ENCODE results near the gene CAMK1. TPM values are rescaled to one million over a fixed set of nuclear protein-coding genes. Genes with fewer than 3 reads are reported as not detected.

CAMK1 gene
- total RNA-seq, 2 experiments from 2014 or later, result 31.7 to 57.7 TPM

DNA sequence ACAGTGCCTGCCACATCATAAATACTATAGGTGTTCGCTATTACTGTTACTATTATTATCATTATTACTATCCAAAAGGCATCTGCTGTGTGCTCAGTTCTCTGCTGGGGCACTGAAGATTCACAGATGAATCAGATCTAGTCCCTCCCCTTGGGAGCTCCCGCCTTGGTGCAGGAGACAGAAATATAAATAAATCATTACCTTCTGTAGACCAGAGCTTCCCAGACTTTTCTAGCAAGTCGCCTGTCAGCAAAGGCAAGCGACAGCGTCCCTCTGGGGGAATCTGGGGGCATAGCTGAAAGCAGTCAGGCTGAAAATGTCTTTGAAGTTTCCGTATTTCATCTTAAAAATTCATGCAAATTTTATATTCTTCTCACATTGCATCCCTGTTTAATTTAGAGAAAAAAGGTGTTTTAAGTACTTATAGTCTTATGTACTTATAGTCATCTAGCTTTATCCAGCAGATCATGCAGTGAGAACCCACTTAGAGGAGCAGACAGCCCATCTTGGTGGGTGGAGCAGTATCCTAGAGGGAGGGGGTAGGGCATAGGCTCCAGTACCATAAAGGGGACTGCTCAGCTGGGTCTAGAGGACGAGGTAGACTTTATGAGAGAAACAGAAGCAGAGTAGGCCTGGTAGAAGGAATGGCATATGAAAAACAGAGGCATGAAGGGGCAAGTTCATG lies 48.6 kb downstream of the CAMK1 start:
- DNase-seq (no peak), ATAC-seq (no peak)
- CTCF ChIA-PET, result interaction anchor here (1.0 to 1.2 kb wide), 4 partner anchors 13 to 368 kb away, joined by 3 read pairs; no protein-coding TSS in a partner anchor
- Mint-ChIP-seq H3K27me3 (no peaks in the 10 kb centered on the region), H3K4me3 (no peak overlapping the region), H3K27ac (no peak overlapping the region), H3K36me3 (no peaks in the 10 kb centered on the region), H3K9me3 (ENCODE audit: low read depth) (no peaks in the 10 kb centered on the region), H3K4me1 (peaks cover 6% of the 10 kb centered on the region)

DNA sequence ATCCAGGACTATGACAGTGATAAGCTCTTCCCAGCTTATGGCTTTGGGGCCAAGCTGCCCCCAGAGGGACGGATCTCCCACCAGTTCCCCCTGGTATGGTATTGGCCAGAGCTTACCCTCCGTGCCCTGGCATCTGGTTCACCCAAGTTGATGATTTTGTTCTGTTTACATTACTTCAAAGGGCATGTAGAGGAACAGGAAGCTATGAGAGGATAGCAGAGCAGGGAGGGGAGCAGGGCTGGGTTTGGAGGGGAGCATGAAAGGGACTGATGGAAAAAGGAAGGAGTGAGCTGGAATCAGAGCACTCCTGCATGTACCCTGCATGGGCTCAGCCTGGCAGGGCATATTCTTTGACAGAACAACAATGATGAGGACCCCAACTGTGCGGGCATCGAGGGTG lies 51.6 kb downstream of the CAMK1 start:
- Mint-ChIP-seq H3K4me3 (no peak overlapping the region), H3K4me1 (peaks cover 4% of the 10 kb centered on the region), H3K36me3 (no peaks in the 10 kb centered on the region), H3K27ac (no peak overlapping the region), H3K9me3 (ENCODE audit: low read depth) (no peaks in the 10 kb centered on the region), H3K27me3 (no peaks in the 10 kb centered on the region)
- DNase-seq (no peak), ATAC-seq (no peak)
- CTCF ChIA-PET, result interaction anchor here (1.8 kb wide), 1 partner anchor 9 kb away, joined by 10 read pairs; no protein-coding TSS in a partner anchor

DNA sequence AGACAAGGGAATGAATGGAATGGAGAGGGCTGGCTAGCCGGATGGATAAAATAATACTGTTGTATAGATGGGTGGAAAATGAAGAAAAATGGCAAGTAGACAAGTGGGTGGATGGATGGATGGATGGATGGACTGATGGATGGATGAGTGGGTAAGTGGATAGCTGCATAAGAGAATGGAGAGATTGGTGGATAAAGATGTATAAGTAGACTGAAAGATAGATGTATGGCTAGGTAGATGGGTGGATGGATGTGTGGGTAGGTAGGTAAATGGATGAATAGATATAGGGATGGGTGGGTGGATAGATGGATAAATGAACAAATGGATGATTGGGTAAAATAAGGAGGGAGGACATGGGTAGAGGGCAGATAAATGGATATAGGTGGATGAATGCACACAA lies 52.2 kb downstream of the CAMK1 start:
- Mint-ChIP-seq H3K27me3 (no peaks in the 10 kb centered on the region), H3K4me3 (no peak overlapping the region), H3K9me3 (ENCODE audit: low read depth) (no peaks in the 10 kb centered on the region), H3K4me1 (no peaks in the 10 kb centered on the region), H3K27ac (no peak overlapping the region), H3K36me3 (no peaks in the 10 kb centered on the region)
- DNase-seq (no peak), ATAC-seq (no peak)
- CTCF ChIA-PET, result interaction anchor here (1.8 kb wide), 1 partner anchor 9 kb away, joined by 10 read pairs; no protein-coding TSS in a partner anchor

DNA sequence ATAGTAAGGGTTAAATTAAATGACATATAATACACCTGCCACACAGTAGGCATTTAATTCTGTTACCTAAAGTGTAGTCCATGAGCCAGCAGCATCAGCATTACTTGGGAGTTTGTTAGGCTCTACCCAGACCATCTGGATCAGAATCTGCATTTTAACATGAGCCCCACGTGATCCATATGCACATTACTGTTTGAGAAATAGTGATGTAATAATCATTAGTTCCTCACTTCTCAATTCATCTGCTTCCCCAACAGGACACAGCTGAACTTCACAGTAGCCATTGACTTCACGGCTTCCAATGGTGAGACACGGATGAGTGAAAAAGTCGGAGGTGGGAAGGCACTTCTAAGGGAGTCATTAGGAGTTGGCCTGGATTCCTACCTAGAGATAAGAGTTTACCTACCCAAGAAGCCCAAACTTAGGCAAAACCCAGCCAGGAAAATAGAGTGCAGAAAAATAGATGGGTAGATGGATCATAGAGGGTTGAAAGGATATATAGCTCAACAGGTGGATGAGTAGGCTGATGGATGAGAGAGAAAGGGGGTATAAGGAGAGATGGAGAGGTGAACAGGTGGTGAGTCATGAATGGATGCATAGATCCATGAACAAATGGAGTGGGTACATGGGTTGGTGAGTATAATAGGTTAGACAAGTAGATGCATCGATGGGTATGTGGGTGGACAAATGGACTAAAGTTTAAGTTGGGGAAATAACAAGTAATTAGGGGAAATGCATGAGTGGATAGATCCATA lies 52.8 kb downstream of the CAMK1 start:
- ATAC-seq (no peak), DNase-seq (no peak)
- Mint-ChIP-seq H3K4me1 (no peaks in the 10 kb centered on the region), H3K4me3 (no peak overlapping the region), H3K27me3 (no peaks in the 10 kb centered on the region), H3K36me3 (no peaks in the 10 kb centered on the region), H3K9me3 (ENCODE audit: low read depth) (no peaks in the 10 kb centered on the region), H3K27ac (no peak overlapping the region)
- CTCF ChIA-PET, result interaction anchor here (1.8 kb wide), 1 partner anchor 10 kb away, joined by 10 read pairs; no protein-coding TSS in a partner anchor

DNA sequence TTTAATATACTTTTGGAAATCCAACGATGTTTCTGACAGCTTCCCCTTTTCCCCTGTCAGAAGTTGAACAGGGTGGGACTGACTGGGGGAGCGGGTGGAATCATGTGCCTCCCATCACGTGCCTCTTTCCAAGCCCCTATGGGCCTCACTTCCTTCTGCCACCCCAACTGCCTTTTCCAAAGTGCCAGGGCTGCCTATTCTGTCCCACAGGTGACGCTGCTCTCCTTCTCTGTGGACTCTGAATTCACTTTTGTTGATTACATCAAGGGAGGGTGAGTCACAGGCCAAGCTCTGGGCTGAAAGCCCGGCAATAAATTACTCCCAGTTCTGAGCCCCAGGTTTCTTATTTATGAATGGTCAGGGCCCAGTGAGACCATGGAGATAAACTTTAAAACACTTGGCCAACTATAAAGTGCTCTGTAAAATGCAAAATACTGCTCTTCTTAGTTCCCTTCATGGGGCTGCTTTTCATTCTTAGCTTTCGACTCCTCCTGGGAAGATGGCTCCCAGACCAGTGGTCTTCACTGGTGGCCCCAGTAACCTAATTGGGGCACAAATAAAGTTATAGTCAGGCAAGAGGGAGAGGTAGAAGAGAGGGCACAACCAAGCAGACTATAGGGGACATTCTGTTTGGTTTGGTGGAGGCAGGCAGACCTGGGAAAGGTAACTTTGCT lies 53.8 kb downstream of the CAMK1 start:
- Mint-ChIP-seq H3K4me1 (no peaks in the 10 kb centered on the region), H3K36me3 (no peaks in the 10 kb centered on the region), H3K27ac (no peak overlapping the region), H3K4me3 (no peak overlapping the region), H3K9me3 (ENCODE audit: low read depth) (no peaks in the 10 kb centered on the region), H3K27me3 (no peaks in the 10 kb centered on the region)
- DNase-seq (peak; percentile 62), ATAC-seq (peak; percentile 80)
- CTCF ChIA-PET, result no interaction called here

DNA sequence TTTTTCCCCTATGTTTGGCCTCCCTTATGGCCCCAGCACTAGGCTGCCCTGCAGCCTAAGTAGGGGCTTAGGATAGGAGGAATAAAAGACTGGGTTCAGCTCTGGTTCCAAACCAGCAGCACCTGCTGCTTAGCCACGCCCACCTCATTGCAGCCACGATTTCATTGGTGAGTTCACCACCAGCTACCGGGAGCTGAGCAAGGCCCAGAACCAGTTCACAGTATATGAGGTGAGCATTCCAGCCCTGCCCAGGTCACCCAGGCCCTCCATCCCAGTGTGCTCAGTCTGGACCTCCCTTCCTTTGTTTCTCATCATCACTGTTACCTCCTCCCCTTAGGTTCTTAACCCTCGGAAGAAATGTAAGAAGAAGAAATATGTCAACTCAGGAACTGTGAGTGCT lies 54.6 kb downstream of the CAMK1 start:
- Mint-ChIP-seq H3K27ac (no peak overlapping the region), H3K27me3 (no peaks in the 10 kb centered on the region), H3K4me1 (no peaks in the 10 kb centered on the region), H3K9me3 (ENCODE audit: low read depth) (no peaks in the 10 kb centered on the region), H3K4me3 (no peak overlapping the region), H3K36me3 (no peaks in the 10 kb centered on the region)
- no peak for DNase-seq
- ATAC-seq, result no peak
- CTCF ChIA-PET, result no interaction called here

DNA sequence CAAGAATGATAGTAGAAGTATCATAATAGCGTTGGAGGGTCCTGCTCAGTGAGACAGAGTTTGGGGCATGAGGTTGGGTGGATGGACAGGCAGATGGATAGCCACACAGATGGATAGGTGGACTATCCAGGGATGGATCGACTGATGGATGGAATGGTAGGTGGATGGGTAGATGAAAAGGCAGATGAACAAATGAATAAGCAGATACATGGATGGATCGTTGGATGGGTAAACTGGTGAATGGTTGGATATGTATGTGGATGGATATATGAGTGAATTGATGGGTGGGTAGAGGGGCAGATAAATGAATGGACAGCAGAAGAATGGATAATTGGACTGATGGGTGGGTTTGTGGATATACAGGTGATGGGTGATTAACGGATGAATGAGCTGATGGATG lies 56.6 kb downstream of the CAMK1 start:
- Mint-ChIP-seq H3K27me3 (no peaks in the 10 kb centered on the region), H3K27ac (no peak overlapping the region), H3K4me3 (no peak overlapping the region), H3K36me3 (no peaks in the 10 kb centered on the region), H3K4me1 (no peaks in the 10 kb centered on the region), H3K9me3 (ENCODE audit: low read depth) (no peaks in the 10 kb centered on the region)
- DNase-seq (no peak), ATAC-seq (no peak)
- CTCF ChIA-PET, result no interaction called here

DNA sequence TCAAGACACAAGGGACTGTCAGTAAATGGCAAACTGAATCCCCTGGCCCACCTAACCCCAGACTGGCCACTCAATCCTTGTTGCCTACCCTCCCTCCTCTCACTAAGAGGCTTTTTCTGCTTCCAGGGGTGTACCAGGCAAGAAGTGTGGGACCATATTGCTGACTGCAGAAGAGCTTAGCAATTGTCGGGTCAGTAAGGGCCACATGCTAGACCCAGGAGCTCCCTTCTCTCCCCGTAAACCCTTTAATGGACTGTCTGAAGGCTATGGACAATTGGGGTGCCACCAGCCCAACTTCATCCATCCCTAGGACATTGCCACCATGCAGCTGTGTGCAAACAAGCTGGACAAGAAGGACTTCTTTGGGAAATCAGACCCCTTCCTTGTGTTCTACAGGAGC lies 57.3 kb downstream of the CAMK1 start:
- ATAC-seq, result no peak
- Mint-ChIP-seq H3K4me1 (no peaks in the 10 kb centered on the region), H3K27me3 (peaks cover 2% of the 10 kb centered on the region), H3K27ac (no peak overlapping the region), H3K36me3 (no peaks in the 10 kb centered on the region), H3K9me3 (ENCODE audit: low read depth) (no peaks in the 10 kb centered on the region), H3K4me3 (no peak overlapping the region)
- CTCF ChIA-PET, result no interaction called here
- DNase-seq, result no peak

DNA sequence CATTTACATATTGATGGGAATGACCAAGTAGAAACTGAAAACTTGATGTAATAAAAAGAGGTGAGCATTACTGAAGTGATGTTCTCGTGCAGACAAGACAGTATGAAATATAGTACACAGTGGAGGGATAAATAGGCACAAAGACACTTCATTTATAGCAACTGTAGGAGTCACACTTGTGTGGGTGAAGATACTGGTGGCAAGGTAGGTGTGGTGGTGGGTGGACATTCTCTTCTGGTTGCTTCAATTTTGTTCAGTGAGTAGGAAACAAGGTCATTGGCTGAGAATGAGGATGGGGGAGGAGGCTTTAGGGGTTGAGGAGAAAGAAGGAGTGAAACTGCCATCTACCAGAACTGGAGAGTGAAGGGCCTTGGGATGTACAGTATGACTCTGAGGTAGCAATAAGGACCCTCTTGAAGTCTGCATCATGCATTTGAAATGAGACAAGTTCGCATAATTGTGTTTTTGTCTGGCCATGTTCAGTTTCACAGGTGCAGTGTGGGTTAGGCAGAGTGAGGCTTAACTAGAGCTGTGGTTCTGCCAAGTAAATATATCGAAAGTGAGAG lies 59.5 kb downstream of the CAMK1 start:
- Mint-ChIP-seq H3K4me3 (no peak overlapping the region), H3K36me3 (no peaks in the 10 kb centered on the region), H3K9me3 (ENCODE audit: low read depth) (no peaks in the 10 kb centered on the region), H3K27me3 (peaks cover 17% of the 10 kb centered on the region), H3K27ac (no peak overlapping the region), H3K4me1 (no peaks in the 10 kb centered on the region)
- DNase-seq, result no peak
- ATAC-seq, result no peak
- CTCF ChIA-PET, result no interaction called here

Other genes starting within 250 kb of the CAMK1 start
- not detected for gene LHFPL4, start 216.1 kb downstream of the CAMK1 start, total RNA-seq
- gene MTMR14, start 120.4 kb downstream of the CAMK1 start, total RNA-seq, result 10 to 100 TPM; 50.5 to 52.7 TPM
- not detected for gene CPNE9, start 66.1 kb downstream of the CAMK1 start, total RNA-seq
- gene BRPF1, start 38.2 kb downstream of the CAMK1 start, total RNA-seq, result 10 to 100 TPM; 48.1 to 50.1 TPM
- gene OGG1, start 20.0 kb downstream of the CAMK1 start, total RNA-seq, result 10 to 100 TPM; 32.1 to 34.5 TPM
- 10 to 100 TPM; 89.8 to 90.6 TPM for gene TADA3, start 22.5 kb upstream of the CAMK1 start, total RNA-seq
- gene ARPC4, start 23.1 kb upstream of the CAMK1 start, total RNA-seq, result 100 to 1,000 TPM; 274 to 300 TPM
- gene TTLL3, start 40.3 kb upstream of the CAMK1 start, total RNA-seq, result 10 to 100 TPM; 40.4 to 77.5 TPM
- 10 to 100 TPM; 61.7 to 77.6 TPM for gene RPUSD3, start 74.1 kb upstream of the CAMK1 start, total RNA-seq
- gene CIDEC, start 110.3 kb upstream of the CAMK1 start, total RNA-seq, result not detected
- 10 to 100 TPM; 27.9 to 44.0 TPM for gene JAGN1, start 120.7 kb upstream of the CAMK1 start, total RNA-seq
- gene IL17RE, start 132.9 kb upstream of the CAMK1 start, total RNA-seq, result 1 to 10 TPM in 1 of 2 experiments, under 1 TPM in 1; 0.68 to 1.9 TPM
- gene IL17RC, start 147.2 kb upstream of the CAMK1 start, total RNA-seq, result under 1 TPM; 0.30 to 0.41 TPM
- gene CRELD1, start 163.9 kb upstream of the CAMK1 start, total RNA-seq, result 10 to 100 TPM; 17.4 to 18.9 TPM
- gene PRRT3, start 182.5 kb upstream of the CAMK1 start, total RNA-seq, result 1 to 10 TPM; 3.5 to 6.4 TPM
- 10 to 100 TPM; 52.5 to 63.8 TPM for gene EMC3, start 216.9 kb upstream of the CAMK1 start, total RNA-seq